H1 (cell line): ENCODE results near the gene YWHAB. TPM values are rescaled to one million over a fixed set of nuclear protein-coding genes. Genes with fewer than 3 reads are reported as not detected.

Experiments used
- CTCF ChIA-PET: fragments of 300-600 bp; sonication (Branson Sonifier 250); formaldehyde crosslinking; loops from one replicate; lab custom pipeline; 2021; ENCODE audit not compliant: partially characterized antibody; lab: Charles Lee
- POLR2A ChIA-PET: fragments of 300-600 bp; sonication (Branson Sonifier 250); formaldehyde crosslinking; loops from one replicate; lab custom pipeline; 2021; ENCODE audit warnings: inconsistent platforms; ENCODE audit not compliant: partially characterized antibody; lab: Charles Lee
- DNase-seq, 2 experiments: peaks; one replicate each; pipeline versions ENCODE4 v3.0.0 to v3.0.0-alpha.2; 2010 to 2022; ENCODE audit warnings: low spot score in 2 of 2, low read depth in 1 of 2, mixed read lengths in 1 of 2
- FAIRE-seq: peaks from 2 replicates; lab custom pipeline; 2011; peaks lifted over from hg19 to GRCh38; lab: Jason Lieb, UNC
- H2AFZ ChIP-seq: 2 replicates; pipeline ENCODE4 v1.8.1; 2012; ENCODE audit warnings: low read length, inconsistent platforms
- H2AK5ac ChIP-seq: 2 replicates; pipeline ENCODE4 v1.6.1; 2013; ENCODE audit warnings: low read depth, low read length
- H2BK120ac ChIP-seq: replicated peaks from 2 replicates; pipeline ENCODE3; 2013; ENCODE audit warnings: low read depth, low read length, inconsistent platforms
- H2BK12ac ChIP-seq: 2 replicates; pipeline ENCODE4 v1.6.1; 2013; ENCODE audit warnings: low read depth, low read length
- H2BK15ac ChIP-seq: 2 replicates; pipeline ENCODE4 v1.6.1; 2013; ENCODE audit warnings: low read length
- H2BK20ac ChIP-seq: 2 replicates; pipeline ENCODE4 v1.6.1; 2013; ENCODE audit warnings: low read length
- H2BK5ac ChIP-seq: 2 replicates; pipeline ENCODE4 v1.6.1; 2013; ENCODE audit warnings: low read depth, low read length
- H3K14ac ChIP-seq: 2 replicates; pipeline ENCODE4 v1.6.1; 2013; ENCODE audit warnings: inconsistent platforms; ENCODE audit not compliant: insufficient read length
- H3K18ac ChIP-seq: 2 replicates; pipeline ENCODE4 v1.6.1; 2013; ENCODE audit warnings: low read length; ENCODE audit errors: extremely low read depth
- H3K23ac ChIP-seq: 2 replicates; pipeline ENCODE4 v1.6.1; 2013; ENCODE audit warnings: inconsistent platforms; ENCODE audit not compliant: insufficient read length
- H3K23me2 ChIP-seq: 2 replicates; pipeline ENCODE4 v1.6.1; 2013; ENCODE audit warnings: low read depth, low read length
- H3K27ac ChIP-seq: 2 replicates; pipeline ENCODE4 v1.6.1; 2011; ENCODE audit warnings: low read depth, low read length, inconsistent platforms
- H3K27me3 ChIP-seq, 4 experiments: replicated peaks in 1 of 4; 1 replicate in 1 of 4; 2 replicates in 3 of 4; pipeline versions ENCODE4 v1.6.1 to v1.8.1; 2011 to 2013; ENCODE audit warnings: low read length in 3 of 4, mild to moderate bottlenecking in 3 of 4, inconsistent platforms in 2 of 4, mixed read lengths in 2 of 4, moderate library complexity in 1 of 4; ENCODE audit not compliant: control insufficient read depth in 3 of 4, insufficient read depth in 3 of 4; ENCODE audit errors: extremely low read depth in 1 of 4
- H3K36me3 ChIP-seq, 4 experiments: 2 replicates each; pipeline versions ENCODE4 v1.6.1 to v1.8.1; 2011 to 2013; ENCODE audit warnings: mild to moderate bottlenecking in 4 of 4, low read length in 3 of 4, moderate library complexity in 2 of 4, control low read depth in 1 of 4, inconsistent platforms in 1 of 4; ENCODE audit not compliant: insufficient read depth in 4 of 4, control insufficient read depth in 2 of 4
- H3K4ac ChIP-seq: replicated peaks from 2 replicates; pipeline ENCODE3; 2013; ENCODE audit warnings: low read length, low read depth, mixed read lengths, inconsistent platforms; ENCODE audit not compliant: insufficient read length
- H3K4me1 ChIP-seq, 4 experiments: replicated peaks in 1 of 4; 1 replicate in 1 of 4; 2 replicates in 3 of 4; pipeline versions ENCODE4 v1.6.1 to v1.8.1; 2011 to 2013; ENCODE audit warnings: low read length in 3 of 4, inconsistent platforms in 2 of 4, mixed read lengths in 1 of 4; ENCODE audit not compliant: insufficient read depth in 4 of 4, control insufficient read depth in 3 of 4
- H3K4me2 ChIP-seq, 2 experiments: 2 replicates each; pipeline versions ENCODE4 v1.6.1 to v1.8.1; 2011 to 2013; ENCODE audit warnings: low read depth in 2 of 2, low read length in 2 of 2, control low read depth in 1 of 2, inconsistent platforms in 1 of 2, mild to moderate bottlenecking in 1 of 2; ENCODE audit not compliant: insufficient read depth in 1 of 2
- H3K4me3 ChIP-seq, 4 experiments: fragments of 200-600, 300-600 bp in 1 of 4; sonication (generic), shearing (Covaris generic), sonication (Bioruptor Twin) in 1 of 4; 2 replicates each; pipeline versions ENCODE4 v1.5.1 to v1.8.1; 2011 to 2016; ENCODE audit warnings: low read length in 4 of 4, low read depth in 3 of 4, control low read depth in 2 of 4, inconsistent platforms in 2 of 4, mild to moderate bottlenecking in 2 of 4, mixed read lengths in 1 of 4, moderate library complexity in 1 of 4; ENCODE audit not compliant: insufficient read depth in 2 of 4; ENCODE audit errors: extremely low read depth in 1 of 4
- H3K56ac ChIP-seq: replicated peaks from 2 replicates; pipeline ENCODE3; 2013; ENCODE audit warnings: low read depth, mild to moderate bottlenecking, mixed read lengths, low read length, inconsistent platforms; ENCODE audit not compliant: insufficient read length
- H3K79me1 ChIP-seq: 2 replicates; pipeline ENCODE4 v1.6.1; 2013; ENCODE audit warnings: low read depth, low read length, control low read depth
- H3K79me2 ChIP-seq, 2 experiments: 2 replicates each; pipeline versions ENCODE4 v1.6.1 to v1.8.1; 2012 to 2013; ENCODE audit warnings: low read length in 2 of 2, mild to moderate bottlenecking in 2 of 2, inconsistent platforms in 1 of 2; ENCODE audit not compliant: insufficient read depth in 2 of 2, control insufficient read depth in 1 of 2
- H3K9ac ChIP-seq, 4 experiments: replicated peaks in 1 of 4; 1 replicate in 1 of 4; 2 replicates in 3 of 4; pipeline versions ENCODE4 v1.6.1 to v1.8.1; 2011 to 2013; ENCODE audit warnings: low read depth in 3 of 4, low read length in 3 of 4, control low read depth in 2 of 4, mild to moderate bottlenecking in 2 of 4, moderate library complexity in 2 of 4, inconsistent platforms in 1 of 4; ENCODE audit errors: extremely low read depth in 1 of 4
- H3K9me3 ChIP-seq, 2 experiments: 2 replicates each; pipeline versions ENCODE4 v1.6.1 to v1.8.1; 2012 to 2013; ENCODE audit warnings: mild to moderate bottlenecking in 2 of 2, moderate library complexity in 2 of 2, control low read depth in 1 of 2, inconsistent platforms in 1 of 2, low read depth in 1 of 2, low read length in 1 of 2, mixed read lengths in 1 of 2; ENCODE audit not compliant: insufficient read depth in 2 of 2
- H4K20me1 ChIP-seq, 2 experiments: replicated peaks in 1 of 2; 2 replicates each; pipeline versions ENCODE3 to v1.8.1; 2011 to 2013; ENCODE audit warnings: inconsistent platforms in 2 of 2, low read length in 2 of 2, mild to moderate bottlenecking in 1 of 2; ENCODE audit not compliant: insufficient read depth in 2 of 2, control insufficient read depth in 1 of 2
- H4K5ac ChIP-seq: 2 replicates; pipeline ENCODE4 v1.6.1; 2013; ENCODE audit warnings: low read length, low read depth, mixed read lengths, inconsistent platforms; ENCODE audit not compliant: insufficient read length
- H4K8ac ChIP-seq: 2 replicates; pipeline ENCODE4 v1.8.0; 2013; ENCODE audit warnings: mild to moderate bottlenecking, moderate library complexity, low read length, inconsistent platforms; ENCODE audit not compliant: insufficient read depth; ENCODE audit errors: extremely low read depth
- H4K91ac ChIP-seq: replicated peaks from 2 replicates; pipeline ENCODE3; 2013; ENCODE audit warnings: low read length, mixed read lengths, inconsistent platforms; ENCODE audit not compliant: insufficient read length
- BCL11A ChIP-seq, 2 experiments: IDR thresholded peaks; one replicate each; pipeline ENCODE4 v1.6.1; 2011; ENCODE audit warnings: low read depth in 2 of 2, low read length in 2 of 2, mild to moderate bottlenecking in 2 of 2
- WGBS, 2 experiments: shearing (Covaris generic) in 1 of 2; methylation state at CpG; one replicate each; pipeline versions ENCODE4 v1.1.6 to v1.1.7; 2013 to 2015; ENCODE audit warnings: low lambda C conversion rate in 2 of 2, mixed read lengths in 2 of 2, inconsistent platforms in 1 of 2, low coverage in 1 of 2, missing lambda C conversion rate in 1 of 2; ENCODE audit not compliant: insufficient replicate concordance in 2 of 2, insufficient coverage in 1 of 2, insufficient read length in 1 of 2; ENCODE audit errors: extremely low coverage in 1 of 2, missing lambda C conversion rate in 1 of 2; 5-methylcytosine and 5-hydroxymethylcytosine counted together
- polyA plus RNA-seq, 7 experiments: library from polyadenylated mRNA; depleted of rRNA in 3 of 7; stranded (reverse) in 5 of 7; unstranded in 2 of 7; fragments of >200 nt in 5 of 7; fragments of 200-250 nt in 2 of 7; gene quantifications; 1 replicate in 5 of 7; 2 replicates in 1 of 7; 4 replicates in 1 of 7; pipeline versions ENCODE4 v1.2.1 to v1.2.3, GENCODE V29; 2011 to 2013; ENCODE audit warnings: missing spikeins in 2 of 7, mixed read lengths in 2 of 7
- total RNA-seq: library from RNA; stranded (reverse); fragmentation: NEBNext Ultra II Directional; extraction: Animal tissue kit (Norgen Biotek cat#: 25700); gene quantifications from 2 replicates; pipeline ENCODE4 v1.2.1, GENCODE V29; 2021

The YWHAB gene
- total and polyA plus RNA-seq, 2 of the 8 experiments (the other 6 are each of a cell fraction or from before 2014, with no cell fraction given) = 72.9 to 256 TPM

- Histone ChIP-seq H3K23ac (no peak overlapping the region), H3K23me2 (no peaks in the 10 kb centered on the region), H4K5ac (no peak overlapping the region), H3K9ac (no peak overlapping the region), H4K91ac (no peak overlapping the region), H4K20me1 (peaks cover 2% of the 10 kb centered on the region in 2 experiments), H3K18ac (no peak overlapping the region), H3K27me3 (no peaks in the 10 kb centered on the region), H4K8ac (no peak overlapping the region), H2BK12ac (no peak overlapping the region), H3K9me3 (no peaks in the 10 kb centered on the region), H2AK5ac (no peak overlapping the region), H3K79me1 (peaks cover 4% of the 10 kb centered on the region), H2BK15ac (no peak overlapping the region), H3K27ac (no peak overlapping the region), H3K79me2 (0 out of 4 replicates have a peak, but pooled peaks cover 0 to 6% of the 10 kb centered on the region in 2 experiments), H3K4me1 (no peaks in the 10 kb centered on the region; a peak in 1 of 7 replicates), H2BK20ac (no peak overlapping the region), H3K36me3 (peaks cover 14 to 71% (median 38%) of the 10 kb centered on the region in 4 experiments), H3K4me3 (no peak overlapping the region), H2AFZ (no peak overlapping the region), H2BK120ac (no peak overlapping the region), H3K14ac (no peak overlapping the region), H3K56ac (no peak overlapping the region), H3K4ac (no peak overlapping the region), H2BK5ac (no peak overlapping the region), H3K4me2 (no peak overlapping the region)
- ChIA-PET POLR2A (interaction anchor here (0.9 to 1.4 kb wide), 5 partner anchors 8 to 32 kb away, joined by 3 to 6 read pairs (median 3); partner anchors contain the start of gene YWHAB), CTCF (interaction anchor here (1.2 kb wide), 1 partner anchor 17 kb away, joined by 4 read pairs; no protein-coding TSS in a partner anchor)
- FAIRE-seq (no peak), DNase-seq (no peak)
- 95% methylated on average over 2 of the region's 2 CpGs; no CpG with 5 or more reads in 1 of the 2 experiments for WGBS, 2 experiments
- no peak for TF ChIP-seq BCL11A (IDR thresholded peaks at IDR 0.05; ENCODE audit: low read depth in 2 of 2, low read length in 2 of 2)
Measured at GRCh38 chr20:44917399-44917798, 31.9 kb downstream of the YWHAB start.
